HepG2 (cell line): ENCODE measurements around the gene CATSPERD. TPM values are rescaled to one million over a fixed set of nuclear protein-coding genes. Genes with fewer than 3 reads are reported as not detected.
A peak's percentile ranks its signal among the peaks of the same experiment; 100 is the strongest.

ENCODE experiments used
- ATF4 ChIP-seq, 2 experiments: fragments of 450-650 bp in 1 of 2; sonication (generic) in 1 of 2; formaldehyde crosslinking; IDR thresholded peaks; 2 replicates each; pipeline versions ENCODE4 v1.5.0 to v1.8.0; 2020 to 2022; ENCODE audit warnings: mild to moderate bottlenecking in 1 of 2, missing genetic modification reagents in 1 of 2
- FOXM1 ChIP-seq: sonication (generic); formaldehyde crosslinking; IDR thresholded peaks from 2 replicates; pipeline ENCODE4 v1.5.0; 2020; ENCODE audit warnings: missing genetic modification reagents
- KAT7 ChIP-seq: IDR thresholded peaks from 2 replicates; pipeline ENCODE4 v1.6.1; 2018; ENCODE audit warnings: borderline replicate concordance, missing compliant biosample characterization
- RBM39 ChIP-seq: fragments of 200-400 bp; formaldehyde crosslinking; IDR thresholded peaks from one replicate; pipeline ENCODE4 v1.6.1; 2018; ENCODE audit warnings: antibody characterized with exemption, mild to moderate bottlenecking, low read depth, low read length; ENCODE audit not compliant: poor library complexity, severe bottlenecking
- REXO4 ChIP-seq: sonication (generic); formaldehyde crosslinking; IDR thresholded peaks from 2 replicates; pipeline ENCODE4 v1.8.0; 2022; ENCODE audit warnings: missing genetic modification reagents, mild to moderate bottlenecking, borderline replicate concordance
- RXRB ChIP-seq: IDR thresholded peaks from 2 replicates; pipeline ENCODE4 v1.6.1; 2016; ENCODE audit warnings: borderline replicate concordance, missing genetic modification reagents, missing compliant biosample characterization
- ZBED4 ChIP-seq: sonication (generic); formaldehyde crosslinking; IDR thresholded peaks from 2 replicates; pipeline ENCODE4 v1.4.0; 2020; ENCODE audit warnings: missing genetic modification reagents, borderline replicate concordance
- ZBTB44 ChIP-seq: sonication (generic); formaldehyde crosslinking; IDR thresholded peaks from 2 replicates; pipeline ENCODE4 v1.4.0; 2020; ENCODE audit warnings: missing genetic modification reagents
- ZMAT5 ChIP-seq: sonication (generic); formaldehyde crosslinking; IDR thresholded peaks from 2 replicates; pipeline ENCODE4 v1.5.0; 2020; ENCODE audit warnings: mild to moderate bottlenecking, low read depth, missing genetic modification reagents, borderline replicate concordance
- ZMYM4 ChIP-seq: sonication (generic); formaldehyde crosslinking; IDR thresholded peaks from 2 replicates; pipeline ENCODE4 v1.8.1; 2023; ENCODE audit warnings: mild to moderate bottlenecking, missing genetic modification reagents
- ZNF430 ChIP-seq: sonication (generic); formaldehyde crosslinking; IDR thresholded peaks from 2 replicates; pipeline ENCODE4 v1.9.0; 2021; ENCODE audit warnings: mild to moderate bottlenecking, missing genetic modification reagents
- ZNF496 ChIP-seq: sonication (generic); formaldehyde crosslinking; IDR thresholded peaks from 2 replicates; pipeline ENCODE4 v1.8.1; 2023; ENCODE audit warnings: mild to moderate bottlenecking, moderate library complexity, missing genetic modification reagents; ENCODE audit not compliant: insufficient replicate concordance
- ZNF556 ChIP-seq: sonication (generic); formaldehyde crosslinking; IDR thresholded peaks from 2 replicates; pipeline ENCODE4 v1.4.0; 2020; ENCODE audit warnings: mild to moderate bottlenecking, missing genetic modification reagents, borderline replicate concordance
- ZNF564 ChIP-seq: sonication (generic); formaldehyde crosslinking; IDR thresholded peaks from 2 replicates; pipeline ENCODE4 v1.8.1; 2023; ENCODE audit warnings: mild to moderate bottlenecking, missing genetic modification reagents
- ZNF605 ChIP-seq: sonication (generic); formaldehyde crosslinking; IDR thresholded peaks from 2 replicates; pipeline ENCODE4 v1.8.0; 2022; ENCODE audit warnings: mild to moderate bottlenecking, missing genetic modification reagents
- ZNF737 ChIP-seq: sonication (generic); formaldehyde crosslinking; IDR thresholded peaks from 2 replicates; pipeline ENCODE4 v1.5.0; 2020; ENCODE audit warnings: missing genetic modification reagents, mild to moderate bottlenecking, borderline replicate concordance
- ZNF770 ChIP-seq: sonication (generic); formaldehyde crosslinking; IDR thresholded peaks from 2 replicates; pipeline ENCODE4 v1.5.0; 2020; ENCODE audit warnings: mild to moderate bottlenecking, missing genetic modification reagents
- ZNF780A ChIP-seq: sonication (generic); formaldehyde crosslinking; IDR thresholded peaks from 2 replicates; pipeline ENCODE4 v1.8.0; 2022; ENCODE audit warnings: mild to moderate bottlenecking, missing genetic modification reagents, moderate library complexity
- polyA plus RNA-seq, 8 experiments: library from polyadenylated mRNA; depleted of rRNA in 3 of 8; stranded (reverse) in 7 of 8; unstranded in 1 of 8; fragments of >200 nt; fragmentation: Illumina TruSeq in 4 of 8; extraction: Trizol in 4 of 8; gene quantifications; 2 replicates each; pipeline versions ENCODE4 v1.2.1 to v1.2.3, GENCODE V29; 2011 to 2016; ENCODE audit warnings: low read depth in 4 of 8, missing spikeins in 1 of 8, mixed read lengths in 1 of 8; ENCODE audit not compliant: insufficient read depth in 1 of 8
- total RNA-seq, 5 experiments: library from RNA; depleted of rRNA; stranded (reverse); fragments of >200 nt; fragmentation: Illumina TruSeq; extraction: Trizol; gene quantifications; 2 replicates each; pipeline ENCODE4 v1.2.3, GENCODE V29; 2016; ENCODE audit warnings: low read depth in 1 of 5

The CATSPERD gene
- total and polyA plus RNA-seq, 2 of the 13 experiments (the other 11 are each of a cell fraction or from before 2014, with no cell fraction given): 0.04 TPM; not detected in 1

GRCh38 chr19:5803752-5804515, 83.5 kb downstream of the CATSPERD start (continued):
- no peak for TF ChIP-seq ZNF737
- no peak for TF ChIP-seq ZMAT5
- TF ChIP-seq ATF4 (CRISPR knock-in tag; IDR thresholded peaks at IDR 0.05): peak in 1 of 2 experiments; percentile 82; a peak in 2 of 4 replicates
- peak; percentile 78; the same call in 1 of the 2 replicates for TF ChIP-seq ZNF556
- peak; percentile 31; the same call in 1 of the 2 replicates for TF ChIP-seq ZMYM4 (CRISPR knock-in tag)
- TF ChIP-seq REXO4: no peak
- peak; percentile 75; the same call in 1 of the 2 replicates for TF ChIP-seq ZNF564
- TF ChIP-seq ZBTB44 (CRISPR knock-in tag): no peak
- TF ChIP-seq ZBED4: peak; percentile 71; the same call in 1 of the 2 replicates
- no peak for TF ChIP-seq ZNF430 (CRISPR knock-in tag)
- TF ChIP-seq RBM39: peak; percentile 84
- TF ChIP-seq ZNF770 (CRISPR knock-in tag): peak; percentile 80
- peak; percentile 44 for TF ChIP-seq ZNF605 (CRISPR knock-in tag)
- TF ChIP-seq RXRB (CRISPR knock-in tag): peak; percentile 55
- no peak for TF ChIP-seq ZNF496 (CRISPR knock-in tag)
- TF ChIP-seq FOXM1: no peak
- TF ChIP-seq KAT7: no peak
- 0 out of 2 replicates have a peak, but pooled peaks have one; percentile 53 for TF ChIP-seq ZNF780A (CRISPR knock-in tag)
